Body of pancreas (tissue), 4 donors: ENCODE results near the gene UFD1.

Experiments
- CTCF ChIP-seq, 7 experiments: fragments of 450-650 bp in 4 of 7; fragments of 200-600 bp in 3 of 7; sonication (generic) in 3 of 7; IDR thresholded peaks; one replicate each; pipeline ENCODE4 v1.5.1; 2016 to 2019; ENCODE audit warnings: antibody characterized with exemption in 7 of 7
- POLR2A ChIP-seq, 3 donors: fragments of 450-650 bp; IDR thresholded peaks; one replicate each; pipeline ENCODE4 v1.6.1; 2016; ENCODE audit warnings: antibody characterized with exemption in 3 of 3, mild to moderate bottlenecking in 2 of 3

GRCh38 chr22:19501897-19502447 lies 23.0 kb upstream of the UFD1 start:
- no peak for TF ChIP-seq CTCF (IDR thresholded peaks at IDR 0.05)
- no peak for TF ChIP-seq POLR2A (IDR thresholded peaks at IDR 0.05)
